Uterus (tissue), 4 donors: ENCODE data around the gene CNTNAP1. TPM values are rescaled to one million over a fixed set of nuclear protein-coding genes. Genes with fewer than 3 reads are reported as not detected.
A peak's percentile ranks its signal among the peaks of the same experiment; 100 is the strongest.

Experiments used
- DNase-seq, 2 donors: peaks; one replicate each; pipeline ENCODE4 v3.0.0-alpha.2; 2019 to 2020
- H3K27ac ChIP-seq, 2 donors: fragments of 200-600 bp; sonication (generic); 1 replicate in 1 of 2; 2 replicates in 1 of 2; pipeline ENCODE4 v1.5.1; 2016 to 2018
- H3K27me3 ChIP-seq, 2 donors: fragments of 200-600 bp; sonication (generic); one replicate each; pipeline ENCODE4 v1.5.1; 2018 to 2019; ENCODE audit warnings: control low read depth in 1 of 2
- H3K36me3 ChIP-seq, 2 donors: fragments of 200-600 bp; sonication (generic); one replicate each; pipeline ENCODE4 v1.5.1; 2019; ENCODE audit warnings: control low read depth in 1 of 2
- H3K4me1 ChIP-seq, 2 donors: fragments of 200-600 bp; sonication (generic); one replicate each; pipeline ENCODE4 v1.5.1; 2018 to 2019; ENCODE audit warnings: control low read depth in 1 of 2
- H3K4me3 ChIP-seq, 2 donors: fragments of 200-600 bp; sonication (generic); 1 replicate in 1 of 2; 2 replicates in 1 of 2; pipeline ENCODE4 v1.5.1; 2018 to 2019; ENCODE audit warnings: mild to moderate bottlenecking in 1 of 2
- H3K9me3 ChIP-seq, 2 donors: fragments of 200-600 bp; sonication (generic); one replicate each; pipeline ENCODE4 v1.5.1; 2019; ENCODE audit warnings: control low read depth in 1 of 2
- CTCF ChIP-seq, 4 experiments: fragments of 200-600 bp in 2 of 4; fragments of 450-650 bp in 2 of 4; sonication (generic) in 2 of 4; IDR thresholded peaks; one replicate each; pipeline ENCODE4 v1.5.1; 2016 to 2019; ENCODE audit warnings: antibody characterized with exemption in 4 of 4, mild to moderate bottlenecking in 2 of 4, moderate library complexity in 1 of 4
- POLR2A ChIP-seq, 2 donors: fragments of 450-650 bp; IDR thresholded peaks; one replicate each; pipeline ENCODE4 v1.6.1; 2016; ENCODE audit warnings: antibody characterized with exemption in 2 of 2, mild to moderate bottlenecking in 1 of 2, moderate library complexity in 1 of 2
- intact Hi-C: fragments of 100-400 bp; cut with DNase I; formaldehyde crosslinking; loops from one replicate; pipeline ENCODE4 v1.15.1; 2023; ENCODE audit warnings: low total_unique reads
- total RNA-seq, 4 donors: library from RNA; depleted of rRNA in 3 of 4; stranded (reverse); fragments of >200 nt in 3 of 4; gene quantifications; one replicate each; pipeline versions ENCODE4 v1.1.0 to v1.2.4, GENCODE V29; 2014 to 2023
- donor health status: DM: yes; HTN: yes; CAD: no.

CNTNAP1 gene
- total RNA-seq, 4 donors from 2014 or later, result 1.5 to 61.5 (median 26.5) TPM

- peak; percentile 54 to 63 for DNase-seq
- Histone ChIP-seq H3K4me3 (no peak overlapping the region), H3K9me3 (no peaks in the 10 kb centered on the region), H3K27ac (peak overlapping the region; percentile 76 to 89), H3K36me3 (no peaks in the 10 kb centered on the region), H3K4me1 (peaks cover 0 to 18% of the 10 kb centered on the region in 2 donors), H3K27me3 (no peaks in the 10 kb centered on the region)
- intact Hi-C loops, result no loop called here
- TF ChIP-seq POLR2A (IDR thresholded peaks at IDR 0.05), result no peak
- no peak for TF ChIP-seq CTCF (IDR thresholded peaks at IDR 0.05)
Observed at GRCh38 chr17:42667088-42667951, 15.0 kb upstream of the CNTNAP1 start.

DNA sequence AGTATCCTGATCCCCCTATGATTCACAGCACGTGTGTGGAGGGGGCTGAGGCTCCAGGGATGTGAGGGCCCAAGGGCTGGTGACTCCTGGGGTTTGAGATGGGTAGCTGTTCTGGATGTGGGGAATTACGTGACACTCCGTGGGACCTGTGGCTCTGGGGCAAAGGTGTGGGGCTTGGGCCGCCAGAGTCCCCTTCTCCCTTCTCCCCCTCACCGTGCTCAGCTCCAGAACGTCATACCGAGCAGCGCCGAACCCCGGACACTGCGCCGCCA, 12.7 kb upstream of the CNTNAP1 start:
- Histone ChIP-seq H3K27ac (peak overlapping the region; percentile 76 to 89), H3K4me3 (no peak overlapping the region), H3K9me3 (no peaks in the 10 kb centered on the region), H3K36me3 (no peaks in the 10 kb centered on the region), H3K27me3 (no peaks in the 10 kb centered on the region), H3K4me1 (peaks cover 0 to 29% of the 10 kb centered on the region in 2 donors)
- intact Hi-C loops, result no loop called here
- TF ChIP-seq POLR2A (IDR thresholded peaks at IDR 0.05) (no peak), CTCF (IDR thresholded peaks at IDR 0.05) (no peak)
- DNase-seq, result no peak

DNA sequence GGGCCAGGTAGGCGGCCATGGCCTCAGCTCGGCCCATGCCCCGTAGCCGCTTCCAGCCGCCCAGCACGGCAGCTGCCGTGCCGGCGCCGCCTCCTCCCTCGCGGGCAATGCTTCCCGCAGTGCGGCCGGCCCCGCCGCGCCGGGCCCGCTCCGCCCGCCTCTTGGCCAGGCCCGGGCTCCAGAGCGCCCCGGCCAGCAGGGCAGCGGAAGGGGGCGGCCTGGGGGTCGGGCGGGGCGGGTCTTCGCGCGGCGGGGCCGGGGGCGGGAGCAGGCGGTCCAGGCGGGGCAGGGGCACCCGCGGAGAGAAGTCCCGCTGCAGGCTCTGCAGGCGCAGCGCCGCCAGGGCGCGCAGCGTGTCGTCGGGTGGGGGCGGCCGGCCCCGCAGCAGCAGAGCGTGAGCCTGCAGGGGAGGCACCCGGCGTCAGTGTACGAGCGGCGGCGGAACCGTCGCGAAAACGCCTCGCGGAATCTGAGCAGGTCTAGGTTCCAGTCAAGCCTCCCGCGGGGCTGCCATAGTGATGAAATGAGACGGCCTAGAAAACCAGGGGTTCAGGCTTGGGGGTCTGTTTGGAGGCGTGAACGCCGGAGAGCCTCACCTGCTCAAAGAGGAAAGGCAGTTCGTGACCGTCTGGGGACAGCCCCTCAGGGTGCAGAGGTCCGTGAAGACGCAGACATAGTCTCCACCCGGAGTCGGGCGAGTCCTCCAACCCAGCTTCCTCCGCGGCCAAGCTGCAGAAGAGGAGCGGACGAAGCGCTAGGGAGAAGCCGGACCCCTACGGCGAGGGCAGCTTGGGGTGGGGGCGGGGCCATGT, 12.1 kb upstream of the CNTNAP1 start:
- no peaks in the 10 kb centered on the region for H3K27me3 ChIP-seq
- no peak overlapping the region for H3K4me3 ChIP-seq
- no peak for TF ChIP-seq CTCF (IDR thresholded peaks at IDR 0.05)
- H3K27ac ChIP-seq, result peak overlapping the region; percentile 89 to 92
- no peaks in the 10 kb centered on the region for H3K9me3 ChIP-seq
- intact Hi-C loops, result loop anchor here (10.0 kb wide), 1 partner anchor 95 kb away; the partner anchor contains the start of gene PSMC3IP
- H3K36me3 ChIP-seq, result no peaks in the 10 kb centered on the region
- peaks cover 0 to 29% of the 10 kb centered on the region in 2 donors for H3K4me1 ChIP-seq
- DNase-seq, result peak in 1 of 2 donors; percentile 20

DNA sequence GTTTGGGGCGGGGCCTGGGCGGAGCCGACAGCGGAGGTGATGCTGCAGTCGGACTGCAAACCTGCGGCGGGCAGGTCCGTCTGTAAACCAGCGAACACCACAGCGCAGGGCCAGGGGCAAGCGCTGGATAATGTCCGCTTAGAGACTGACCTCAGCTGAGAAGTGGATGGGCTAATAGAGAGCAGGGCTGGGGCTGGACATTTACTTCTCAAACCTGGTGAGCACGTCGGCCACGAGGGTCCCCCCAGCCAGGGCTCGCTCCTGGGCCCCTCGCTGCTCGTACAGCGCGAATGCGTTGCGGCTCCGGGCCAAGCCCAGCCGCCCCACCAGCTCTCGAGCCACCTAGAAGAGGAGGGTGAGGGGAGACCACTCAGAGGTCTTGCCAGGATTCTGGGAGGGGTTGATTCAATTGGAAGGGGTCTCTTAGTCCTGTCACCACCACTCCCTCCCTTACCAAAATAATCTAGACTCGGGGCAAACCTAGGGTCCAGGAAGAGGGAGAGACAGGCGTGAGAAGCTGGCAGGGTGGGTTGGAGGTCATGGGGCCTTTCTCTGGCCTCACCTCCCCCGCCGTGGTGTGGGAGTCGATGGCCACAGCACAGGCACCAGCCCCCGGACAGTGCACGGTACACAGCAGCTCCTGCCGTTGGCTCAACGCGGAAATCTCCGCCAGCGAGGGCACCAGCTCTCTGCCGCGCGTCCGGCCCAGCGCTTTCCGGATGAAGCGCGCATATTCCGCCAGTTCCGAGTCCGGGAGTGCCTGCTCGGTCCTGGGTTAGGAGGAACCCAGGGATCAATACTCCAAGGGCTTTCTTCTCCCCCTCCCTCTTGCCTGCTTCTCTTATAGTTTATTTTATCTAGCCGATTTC, 11.3 kb upstream of the CNTNAP1 start:
- peak overlapping the region; percentile 89 to 92 for H3K27ac ChIP-seq
- no peaks in the 10 kb centered on the region for H3K9me3 ChIP-seq
- no peaks in the 10 kb centered on the region for H3K27me3 ChIP-seq
- H3K4me3 ChIP-seq, result no peak overlapping the region
- peak in 1 of 2 donors; percentile 20 for DNase-seq
- TF ChIP-seq POLR2A (IDR thresholded peaks at IDR 0.05) (no peak), CTCF (IDR thresholded peaks at IDR 0.05) (no peak)
- H3K4me1 ChIP-seq, result peaks cover 0 to 29% of the 10 kb centered on the region in 2 donors
- intact Hi-C loops, result loop anchor here (10.0 kb wide), 1 partner anchor 96 kb away; the partner anchor contains the start of gene PSMC3IP
- H3K36me3 ChIP-seq, result no peaks in the 10 kb centered on the region
